ENCODE data around the gene DBNL.

Gene DBNL

GRCh38 chr7:44062180-44062902, 17.8 kb downstream of the DBNL start:
- no peak for DNase-seq (ENCODE audit: low spot score)

GRCh38 chr7:44062903-44063295, 18.4 kb downstream of the DBNL start:
- no peak for DNase-seq (ENCODE audit: low spot score)

GRCh38 chr7:44063547-44063893, 19.0 kb downstream of the DBNL start:
- DNase-seq (ENCODE audit: low spot score), result no peak

- no peak for DNase-seq (ENCODE audit: low spot score)
Observed at GRCh38 chr7:44063894-44064651, 19.6 kb downstream of the DBNL start.

GRCh38 chr7:44064791-44065430, 20.4 kb downstream of the DBNL start:
- no peak for DNase-seq (ENCODE audit: low spot score)

- no peak for DNase-seq (ENCODE audit: low spot score)
Observed at GRCh38 chr7:44065431-44066110, 21.1 kb downstream of the DBNL start, which contains the start of gene PGAM2. Gene PGAM2 (minus strand): TSS chr7:44065567. CDS start chr7:44065529, 38 bp downstream.

- DNase-seq (ENCODE audit: low spot score), result no peak
Observed at GRCh38 chr7:44066111-44066460, 21.6 kb downstream of the DBNL start.

GRCh38 chr7:44066494-44067063, 22.1 kb downstream of the DBNL start:
- no peak for DNase-seq (ENCODE audit: low spot score)

- no peak for DNase-seq (ENCODE audit: low spot score)
Observed at GRCh38 chr7:44067064-44067951, 22.8 kb downstream of the DBNL start.

- DNase-seq (ENCODE audit: low spot score), result no peak
Observed at GRCh38 chr7:44068054-44068453, 23.6 kb downstream of the DBNL start.

GRCh38 chr7:44071726-44072363, 27.3 kb downstream of the DBNL start:
- peak; percentile 80 for DNase-seq (ENCODE audit: low spot score)

- DNase-seq (ENCODE audit: low spot score), result peak; percentile 92
Observed at GRCh38 chr7:44072364-44073231, 28.1 kb downstream of the DBNL start.

GRCh38 chr7:44073664-44074348, 29.3 kb downstream of the DBNL start:
- DNase-seq (ENCODE audit: low spot score), result no peak

- DNase-seq (ENCODE audit: low spot score), result no peak
Observed at GRCh38 chr7:44074349-44074695, 29.8 kb downstream of the DBNL start.

- DNase-seq (ENCODE audit: low spot score), result no peak
Observed at GRCh38 chr7:44075296-44076075, 31.0 kb downstream of the DBNL start.

GRCh38 chr7:44076101-44076895, 31.8 kb downstream of the DBNL start:
- DNase-seq (ENCODE audit: low spot score), result no peak

GRCh38 chr7:44077061-44077460, 32.6 kb downstream of the DBNL start:
- no peak for DNase-seq (ENCODE audit: low spot score)

- DNase-seq (ENCODE audit: low spot score), result no peak
Observed at GRCh38 chr7:44077681-44078091, 33.2 kb downstream of the DBNL start.

Data from HuH-7 (cell line).